Measurements from ENCODE around the gene ZC3H6.

ZC3H6 gene

GRCh38 chr2:112259509-112260294, 15.7 kb upstream of the ZC3H6 start:
- peak; percentile 95 for TF ChIP-seq CTCF (IDR thresholded peaks at IDR 0.05)
- peak; percentile 88 for DNase-seq (ENCODE audit: low spot score)
- Histone ChIP-seq H3K4me3 (peak overlapping the region; percentile 62), H3K27ac (no peak overlapping the region)

GRCh38 chr2:112260295-112260625, 15.1 kb upstream of the ZC3H6 start:
- Histone ChIP-seq H3K4me3 (no peak overlapping the region), H3K27ac (no peak overlapping the region)
- DNase-seq (ENCODE audit: low spot score) = no peak
- TF ChIP-seq CTCF (IDR thresholded peaks at IDR 0.05) = no peak

GRCh38 chr2:112262876-112263275, 12.5 kb upstream of the ZC3H6 start:
- Histone ChIP-seq H3K4me3 (no peak overlapping the region), H3K27ac (no peak overlapping the region)
- no peak for TF ChIP-seq CTCF (IDR thresholded peaks at IDR 0.05)
- no peak for DNase-seq (ENCODE audit: low spot score)

GRCh38 chr2:112268547-112268946, 6.8 kb upstream of the ZC3H6 start:
- no peak for DNase-seq (ENCODE audit: low spot score)
- Histone ChIP-seq H3K4me3 (no peak overlapping the region), H3K27ac (no peak overlapping the region)
- TF ChIP-seq CTCF (IDR thresholded peaks at IDR 0.05) = no peak

- no peak for TF ChIP-seq CTCF (IDR thresholded peaks at IDR 0.05)
- no peak for DNase-seq (ENCODE audit: low spot score)
- Histone ChIP-seq H3K4me3 (no peak overlapping the region), H3K27ac (no peak overlapping the region)
These were observed 2.7 kb upstream of the ZC3H6 start for GRCh38 chr2:112272669-112273068.

- H3K27ac ChIP-seq = no peak overlapping the region
These were observed 2.0 kb upstream of the ZC3H6 start for GRCh38 chr2:112273349-112273748.

More at GRCh38 chr2:112273349-112273748, 2.0 kb upstream of the ZC3H6 start:
- H3K4me3 ChIP-seq = no peak overlapping the region
- TF ChIP-seq CTCF (IDR thresholded peaks at IDR 0.05) = no peak
- DNase-seq (ENCODE audit: low spot score) = no peak
